Subcutaneous adipose tissue (tissue), 4 donors: ENCODE measurements around the gene VPS45. TPM values are rescaled to one million over a fixed set of nuclear protein-coding genes. Genes with fewer than 3 reads are reported as not detected.

ENCODE experiments used
- total RNA-seq, 4 donors: library from RNA; depleted of rRNA; stranded (reverse); fragments of >200 nt; gene quantifications; one replicate each; pipeline ENCODE4 v1.1.0, GENCODE V29; 2016
- TF ChIP-seq, protein P1 (sequence below): fragments of 450-650 bp; IDR thresholded peaks from one replicate; pipeline ENCODE4 v1.5.1; 2016; ENCODE audit warnings: low read depth, mild to moderate bottlenecking, control low read depth, antibody characterized with exemption, moderate library complexity

VPS45 gene
- total RNA-seq, 4 donors from 2014 or later, result 28.1 to 54.6 (median 38.4) TPM

GRCh38 chr1:150127868-150128267 is 60.3 kb downstream of the VPS45 start:
- TF ChIP-seq, protein P1, sequence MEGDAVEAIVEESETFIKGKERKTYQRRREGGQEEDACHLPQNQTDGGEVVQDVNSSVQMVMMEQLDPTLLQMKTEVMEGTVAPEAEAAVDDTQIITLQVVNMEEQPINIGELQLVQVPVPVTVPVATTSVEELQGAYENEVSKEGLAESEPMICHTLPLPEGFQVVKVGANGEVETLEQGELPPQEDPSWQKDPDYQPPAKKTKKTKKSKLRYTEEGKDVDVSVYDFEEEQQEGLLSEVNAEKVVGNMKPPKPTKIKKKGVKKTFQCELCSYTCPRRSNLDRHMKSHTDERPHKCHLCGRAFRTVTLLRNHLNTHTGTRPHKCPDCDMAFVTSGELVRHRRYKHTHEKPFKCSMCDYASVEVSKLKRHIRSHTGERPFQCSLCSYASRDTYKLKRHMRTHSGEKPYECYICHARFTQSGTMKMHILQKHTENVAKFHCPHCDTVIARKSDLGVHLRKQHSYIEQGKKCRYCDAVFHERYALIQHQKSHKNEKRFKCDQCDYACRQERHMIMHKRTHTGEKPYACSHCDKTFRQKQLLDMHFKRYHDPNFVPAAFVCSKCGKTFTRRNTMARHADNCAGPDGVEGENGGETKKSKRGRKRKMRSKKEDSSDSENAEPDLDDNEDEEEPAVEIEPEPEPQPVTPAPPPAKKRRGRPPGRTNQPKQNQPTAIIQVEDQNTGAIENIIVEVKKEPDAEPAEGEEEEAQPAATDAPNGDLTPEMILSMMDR, result no peak

- TF ChIP-seq, protein P1, result no peak
Observed at GRCh38 chr1:150132372-150132771, 64.8 kb downstream of the VPS45 start.

DNA sequence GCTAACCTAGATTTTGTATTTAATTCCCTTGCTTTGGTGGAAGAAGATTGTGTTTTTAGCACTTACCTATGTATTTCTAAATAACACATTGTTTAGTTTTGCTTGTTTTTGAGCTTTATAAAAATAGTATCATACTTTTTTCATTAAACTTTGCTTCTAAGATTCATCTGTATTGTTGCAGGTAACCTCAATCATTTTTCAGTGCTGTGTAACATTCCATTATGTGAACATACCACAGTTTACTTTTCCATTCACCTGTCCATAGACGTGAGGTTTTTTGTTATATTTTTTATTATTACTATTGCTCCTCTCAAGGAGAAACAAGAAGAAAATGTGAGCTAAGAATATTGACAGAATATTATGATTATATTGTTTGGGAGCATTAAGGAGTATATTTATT is 67.0 kb downstream of the VPS45 start:
- TF ChIP-seq, protein P1, result no peak

DNA sequence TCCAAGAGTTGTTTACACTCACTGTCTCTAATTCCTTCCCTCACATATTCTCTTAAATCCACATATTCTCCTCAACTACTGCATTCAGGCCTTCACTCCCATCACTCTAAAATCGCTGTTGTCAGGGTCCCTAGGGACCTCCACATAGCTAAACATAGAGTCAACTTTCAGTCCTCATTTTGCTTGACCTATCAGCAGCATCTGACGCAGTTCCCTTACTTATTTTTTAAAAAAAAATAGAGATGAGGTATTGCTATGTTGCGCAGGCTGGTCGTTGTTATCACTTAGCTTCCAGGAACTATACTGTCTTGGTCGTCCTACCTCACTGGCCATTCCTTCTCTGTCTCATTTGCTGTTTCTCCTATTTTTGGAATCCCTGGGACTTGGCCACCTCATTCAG is 70.5 kb downstream of the VPS45 start:
- TF ChIP-seq, protein P1, result no peak

- TF ChIP-seq, protein P1, result no peak
Observed at GRCh38 chr1:150141452-150141851, 73.9 kb downstream of the VPS45 start.

- TF ChIP-seq, protein P1, result no peak
Observed at GRCh38 chr1:150142083-150142482, 74.5 kb downstream of the VPS45 start.

GRCh38 chr1:150144606-150145005 is 77.0 kb downstream of the VPS45 start:
- TF ChIP-seq, protein P1, result no peak
